Non-pigmented ciliary epithelial cell (primary cell): Measurements from ENCODE around the gene PTF1A.
"Not testable (repeated sequence)": the region's sequence is repeated elsewhere in the genome, so short reads cannot be mapped to it uniquely, and the experiment has no call there.

ENCODE experiments used
- DNase-seq: peaks from one replicate; pipeline ENCODE4 v3.0.0-alpha.2; 2010; ENCODE audit warnings: low read depth

PTF1A gene

DNA sequence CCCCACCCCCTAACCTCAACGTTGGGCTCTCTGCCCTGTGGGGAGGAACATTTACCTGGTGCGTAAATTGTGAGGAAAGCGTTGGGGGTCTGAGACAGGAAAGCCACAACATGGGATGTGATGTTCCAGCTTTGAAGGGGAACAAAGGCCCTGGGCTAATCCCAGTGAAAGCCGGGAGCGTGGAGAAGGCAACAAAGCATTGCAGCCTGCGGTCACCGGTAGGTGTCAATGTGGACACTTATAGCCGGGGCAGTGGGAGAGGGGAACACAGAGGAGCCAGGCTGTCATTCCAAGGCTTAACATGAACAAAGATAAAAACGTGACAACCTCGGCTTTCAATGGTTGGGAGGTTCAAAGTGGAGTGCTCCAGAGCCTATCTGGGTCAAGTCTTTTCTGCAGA is 12.7 kb downstream of the PTF1A start:
- DNase-seq: no peak

DNA sequence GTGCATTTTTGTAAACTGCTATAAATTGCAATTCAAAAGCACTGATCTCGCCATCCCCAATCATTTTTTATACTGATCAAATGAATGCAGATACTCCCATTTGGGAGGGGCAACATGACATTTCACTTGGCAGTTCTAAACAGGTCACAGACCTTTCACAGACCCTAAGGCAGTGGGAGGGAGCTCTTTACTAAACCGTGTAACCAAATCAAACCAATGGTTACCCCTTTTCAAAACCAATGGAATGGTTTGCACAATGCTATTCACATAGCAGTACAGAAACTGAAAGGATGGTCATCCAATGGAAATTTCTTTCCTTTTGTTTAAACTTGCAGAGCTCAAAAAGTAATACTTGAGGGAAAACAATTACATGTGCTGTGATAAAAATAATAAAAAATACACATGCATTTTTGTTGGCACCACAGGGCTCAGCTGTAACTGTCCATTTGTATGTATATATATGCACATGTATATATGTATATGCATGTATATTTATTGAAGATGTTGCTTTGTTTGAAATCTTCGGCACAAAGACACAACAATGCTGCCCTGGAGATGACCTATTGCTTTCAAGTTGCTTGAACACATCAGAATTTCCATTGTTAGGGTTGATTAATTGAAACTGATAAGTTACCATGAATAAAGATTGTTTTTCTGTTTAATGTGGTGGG is 14.0 kb downstream of the PTF1A start:
- no peak for DNase-seq

DNA sequence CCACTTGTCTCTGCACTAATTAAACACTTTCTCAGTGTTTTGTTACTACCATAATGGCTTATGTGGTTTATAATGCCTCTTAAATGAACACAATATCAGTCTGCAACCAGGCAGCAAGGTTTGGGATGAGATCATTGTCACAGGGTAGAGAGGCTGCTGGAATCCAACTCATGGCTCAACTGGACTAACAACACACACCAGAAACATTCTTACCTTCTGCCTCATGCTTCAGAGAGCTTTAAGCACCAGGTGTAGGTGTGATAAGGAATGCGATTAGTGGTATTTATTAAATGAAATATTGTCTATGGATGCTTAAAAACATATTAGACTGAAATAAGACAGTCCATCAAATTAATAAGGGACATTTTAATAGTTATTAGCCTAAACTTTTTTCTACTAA is 25.4 kb downstream of the PTF1A start:
- DNase-seq: no peak

DNA sequence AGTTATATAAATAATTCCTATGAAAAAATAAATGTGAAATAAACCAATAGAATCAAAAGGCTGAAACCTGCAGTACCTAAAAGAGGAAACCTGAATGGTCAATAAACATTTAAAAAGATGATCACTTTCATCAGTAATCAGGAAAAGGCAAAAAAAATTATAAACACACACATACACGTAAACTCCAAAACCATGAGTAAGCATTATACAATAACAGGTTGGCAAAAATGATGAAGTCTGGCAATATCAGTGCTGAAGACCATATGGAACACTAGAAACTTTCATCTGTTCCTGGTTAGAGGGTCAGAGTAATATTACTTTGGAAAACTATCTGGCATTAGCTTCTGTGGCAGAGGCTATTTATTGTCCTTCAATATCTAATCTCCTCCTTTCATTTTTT is 38.5 kb downstream of the PTF1A start:
- DNase-seq: no peak

DNA sequence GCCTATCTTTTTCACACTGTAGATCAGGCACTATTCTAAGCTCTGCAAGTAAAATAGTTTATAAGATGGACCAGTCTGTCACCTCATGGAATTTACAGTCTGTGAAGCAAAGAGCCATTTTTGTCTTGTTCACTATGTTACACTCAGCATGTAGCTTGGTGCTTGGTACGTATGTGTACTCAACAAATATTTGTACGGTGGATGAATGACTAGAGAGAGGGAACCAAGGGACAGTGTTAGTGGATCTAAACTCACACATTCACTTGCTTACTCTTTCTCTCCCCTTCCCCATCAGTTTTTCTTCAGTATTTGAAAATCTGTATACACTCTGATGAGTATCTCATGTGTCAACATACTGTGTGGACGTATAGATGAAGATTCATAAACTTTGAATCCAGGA is 45.9 kb downstream of the PTF1A start:
- DNase-seq: no peak

DNA sequence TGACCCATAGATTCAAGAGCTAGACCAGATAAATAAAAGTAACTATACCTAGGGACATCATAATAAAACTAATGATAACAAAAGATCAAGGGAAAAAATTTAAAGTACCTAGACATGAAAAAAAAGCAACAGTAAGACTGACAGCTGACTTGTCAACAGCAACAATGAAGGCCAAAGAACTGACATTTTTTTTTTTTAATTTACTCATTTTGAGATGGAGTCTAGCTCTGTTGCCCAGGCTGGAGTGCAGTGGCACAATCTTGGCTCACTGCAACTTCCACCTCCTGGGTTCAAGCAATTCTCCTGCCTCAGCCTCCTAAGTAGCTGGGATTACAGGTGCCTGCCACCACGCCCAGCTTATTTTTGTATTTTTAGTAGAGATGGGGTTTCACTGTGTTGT is 49.7 kb downstream of the PTF1A start:
- not testable (repeated sequence) for DNase-seq
